ENCODE data around the gene IRF2BPL. TPM values are rescaled to one million over a fixed set of nuclear protein-coding genes. Genes with fewer than 3 reads are reported as not detected.

The IRF2BPL gene
- total RNA-seq, 1 experiment from 2014 or later, result 21.7 TPM

DNA sequence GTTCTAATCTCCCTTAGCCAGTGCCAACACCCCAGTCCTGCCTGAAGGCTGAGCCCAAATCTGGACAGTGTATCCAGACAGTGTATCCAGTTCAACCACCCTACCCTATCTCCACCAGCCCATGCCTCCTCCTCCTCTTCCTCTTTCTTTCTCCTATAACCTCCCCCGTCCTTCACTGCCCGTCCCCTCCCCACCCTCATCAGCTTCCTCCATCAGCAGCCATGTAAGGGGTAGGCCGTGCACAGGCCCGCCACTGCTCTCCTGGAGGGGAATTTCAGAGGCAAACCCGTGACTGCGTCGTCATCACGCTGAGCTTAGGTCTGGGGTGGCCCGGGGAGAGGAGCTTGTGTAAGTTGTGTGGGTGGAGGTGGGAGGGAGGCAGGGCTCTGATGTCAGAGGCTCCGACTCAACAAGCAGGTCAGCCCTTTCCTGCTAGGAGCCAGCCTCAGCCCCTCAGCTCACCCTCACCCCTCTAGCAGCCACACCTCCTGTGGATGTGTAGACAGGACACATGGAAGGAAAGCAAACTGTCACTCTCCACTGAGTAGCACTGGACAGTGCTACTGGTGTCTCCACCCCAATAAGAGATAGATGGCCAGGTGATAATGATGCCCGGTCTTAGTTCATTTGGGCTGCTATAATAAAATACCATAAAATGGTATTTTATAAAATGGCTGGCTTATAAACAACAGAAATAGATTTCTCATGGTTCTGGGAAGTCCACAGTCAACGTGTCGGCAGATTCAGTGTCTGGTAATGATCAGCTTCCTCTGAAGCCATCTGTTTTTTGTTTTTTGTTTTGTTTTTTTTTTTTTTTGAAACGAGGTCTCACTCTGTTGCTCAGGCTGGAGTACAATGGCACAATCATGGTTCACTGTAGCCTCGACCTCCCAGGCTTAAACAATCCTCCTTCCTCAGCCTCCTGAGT, 50.5 kb downstream of the IRF2BPL start:
- H3K27me3 ChIP-seq, result no peaks in the 10 kb centered on the region
- no peaks in the 10 kb centered on the region for H3K36me3 ChIP-seq
- H3K4me3 ChIP-seq, result no peak overlapping the region
- no peak overlapping the region for H3K27ac ChIP-seq
- H3K4me1 ChIP-seq, result peaks cover 15% of the 10 kb centered on the region
- DNase-seq, result no peak
- H3K9me3 ChIP-seq (replicated peaks), result no peaks in the 10 kb centered on the region

GRCh38 chr14:76976240-76977005, 52.1 kb downstream of the IRF2BPL start:
- Histone ChIP-seq H3K4me1 (peaks cover 15% of the 10 kb centered on the region), H3K27me3 (no peaks in the 10 kb centered on the region), H3K4me3 (no peak overlapping the region), H3K9me3 (replicated peaks) (no peaks in the 10 kb centered on the region), H3K36me3 (no peaks in the 10 kb centered on the region), H3K27ac (no peak overlapping the region)
- DNase-seq, result no peak

DNA sequence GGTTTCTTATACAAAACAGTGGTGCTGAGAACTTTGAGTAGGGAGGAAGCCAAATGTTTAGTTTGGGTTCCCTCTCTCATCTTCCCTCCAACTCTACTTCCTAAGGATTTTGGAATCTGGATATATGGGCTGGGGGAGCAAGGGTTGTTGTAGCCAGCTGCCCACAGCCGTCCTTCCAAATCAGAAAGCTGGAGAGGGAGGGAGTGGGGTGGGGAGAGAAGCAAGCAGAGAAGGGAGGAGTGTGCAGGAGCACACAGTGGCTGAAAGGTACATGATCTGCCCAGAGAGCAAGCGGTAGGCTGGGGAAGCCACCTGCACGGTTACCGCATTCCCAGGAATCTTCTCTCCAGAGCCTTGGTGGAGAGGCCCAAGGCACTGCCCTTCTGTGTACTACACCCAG, 52.7 kb downstream of the IRF2BPL start:
- no peak for DNase-seq
- H3K4me1 ChIP-seq, result peaks cover 15% of the 10 kb centered on the region
- H3K27ac ChIP-seq, result no peak overlapping the region
- H3K4me3 ChIP-seq, result no peak overlapping the region
- H3K36me3 ChIP-seq, result no peaks in the 10 kb centered on the region
- H3K9me3 ChIP-seq (replicated peaks), result no peaks in the 10 kb centered on the region
- no peaks in the 10 kb centered on the region for H3K27me3 ChIP-seq

GRCh38 chr14:76975051-76975450, 53.5 kb downstream of the IRF2BPL start:
- Histone ChIP-seq H3K27me3 (no peaks in the 10 kb centered on the region), H3K27ac (peak overlapping the region; percentile 51), H3K4me1 (peaks cover 15% of the 10 kb centered on the region), H3K4me3 (no peak overlapping the region), H3K36me3 (no peaks in the 10 kb centered on the region), H3K9me3 (replicated peaks) (no peaks in the 10 kb centered on the region)
- DNase-seq, result peak; percentile 79 to 89

Other genes starting within 250 kb of the IRF2BPL start
- gene ANGEL1, start 215.8 kb downstream of the IRF2BPL start, total RNA-seq (2014; rRNA removed; shearing (Covaris generic)), result 15.8 and 18.3 TPM in 2 replicates
- gene LRRC74A, start 202.3 kb downstream of the IRF2BPL start, total RNA-seq (2014; rRNA removed; shearing (Covaris generic)), result not detected in 2 replicates
- gene CIPC, start 69.5 kb upstream of the IRF2BPL start, total RNA-seq (2014; rRNA removed; shearing (Covaris generic)), result 13.2 and 14.0 TPM in 2 replicates
- 12.1 and 13.4 TPM in 2 replicates for gene ZDHHC22, start 113.1 kb upstream of the IRF2BPL start, total RNA-seq (2014; rRNA removed; shearing (Covaris generic))
- gene TMEM63C, start 153.1 kb upstream of the IRF2BPL start, total RNA-seq (2014; rRNA removed; shearing (Covaris generic)), result 4.5 and 5.2 TPM in 2 replicates
- gene NGB, start 242.5 kb upstream of the IRF2BPL start, total RNA-seq (2014; rRNA removed; shearing (Covaris generic)), result not detected in 2 replicates